Mammary epithelial cell (primary cell): ENCODE measurements around the gene CA9.

Experiments
- CTCF ChIP-seq, 2 donors: IDR thresholded peaks in 1 of 2; conservative IDR thresholded peaks in 1 of 2; 2 replicates each; pipeline ENCODE4 v1.5.1; 2011 to 2012; ENCODE audit warnings: inconsistent platforms in 2 of 2, low read length in 2 of 2, mild to moderate bottlenecking in 2 of 2, control low read depth in 1 of 2, low read depth in 1 of 2; ENCODE audit not compliant: insufficient read depth in 1 of 2; ENCODE audit errors: extremely low read depth in 1 of 2
- EZH2 ChIP-seq: IDR thresholded peaks from 2 replicates; pipeline ENCODE4 v1.6.1; 2012; ENCODE audit warnings: low read length, inconsistent platforms, borderline replicate concordance

- TF ChIP-seq CTCF (conservative IDR thresholded peaks at IDR 0.05 in 1 of 2, IDR thresholded peaks at IDR 0.05 in 1 of 2; ENCODE audit: extremely low read depth in 1 of 2, insufficient read depth in 1 of 2, low read depth in 1 of 2, low read length in 2 of 2) (no peak), EZH2 (no peak)
These were observed 43.6 kb downstream of the CA9 start for GRCh38 chr9:35717132-35717870.
